Measurements from ENCODE around the gene EDRF1. TPM values are rescaled to one million over a fixed set of nuclear protein-coding genes. Genes with fewer than 3 reads are reported as not detected.

Gene EDRF1
- total RNA-seq, 1 donor from 2014 or later: 23.2 TPM

DNA sequence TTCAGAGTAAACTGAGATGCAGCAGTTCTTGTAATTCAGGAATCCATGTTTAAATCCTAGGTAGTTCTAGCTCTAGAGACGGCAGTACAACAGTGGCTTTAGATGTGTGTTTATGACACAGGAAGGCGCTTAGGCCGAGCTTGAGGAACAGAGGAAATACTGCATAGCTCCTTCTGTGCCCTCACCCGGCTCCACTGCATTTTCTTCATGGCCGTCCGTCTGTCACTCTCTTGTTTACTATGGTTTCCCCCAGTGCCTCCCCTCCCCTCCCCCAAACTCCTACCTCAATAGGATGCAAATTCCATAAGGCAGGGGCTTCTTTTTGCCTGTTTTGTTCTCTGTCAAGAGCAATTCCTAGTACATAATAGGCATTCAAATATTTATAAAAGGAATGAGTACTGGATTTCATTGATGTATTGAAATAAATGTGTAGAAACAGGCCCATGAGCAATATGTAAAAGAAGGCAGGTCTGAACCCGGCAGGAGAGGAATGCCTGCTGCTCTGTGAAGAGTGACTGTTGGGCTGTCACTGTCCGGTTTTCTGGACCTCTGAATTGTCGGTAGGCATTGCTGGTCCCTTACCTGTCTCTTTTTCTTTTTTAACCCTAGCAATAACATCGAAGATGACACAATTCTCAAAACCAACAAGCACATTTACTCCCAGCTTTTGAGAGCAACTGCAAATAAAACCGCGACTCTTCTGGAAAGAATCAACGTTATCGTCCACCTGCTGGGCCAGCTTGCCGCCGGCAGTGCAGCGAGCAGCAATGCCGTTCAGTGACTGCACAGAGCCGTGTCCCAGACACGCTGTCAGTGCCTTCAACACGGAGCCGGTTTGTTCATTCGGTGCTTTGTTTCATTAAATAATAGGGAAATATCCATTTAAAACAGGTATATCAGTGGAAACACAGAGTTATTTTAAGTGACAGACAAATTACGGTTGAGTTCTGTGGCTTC lies 43.5 kb downstream of the EDRF1 start:
- DNase-seq (ENCODE audit: low read depth): no peak

DNA sequence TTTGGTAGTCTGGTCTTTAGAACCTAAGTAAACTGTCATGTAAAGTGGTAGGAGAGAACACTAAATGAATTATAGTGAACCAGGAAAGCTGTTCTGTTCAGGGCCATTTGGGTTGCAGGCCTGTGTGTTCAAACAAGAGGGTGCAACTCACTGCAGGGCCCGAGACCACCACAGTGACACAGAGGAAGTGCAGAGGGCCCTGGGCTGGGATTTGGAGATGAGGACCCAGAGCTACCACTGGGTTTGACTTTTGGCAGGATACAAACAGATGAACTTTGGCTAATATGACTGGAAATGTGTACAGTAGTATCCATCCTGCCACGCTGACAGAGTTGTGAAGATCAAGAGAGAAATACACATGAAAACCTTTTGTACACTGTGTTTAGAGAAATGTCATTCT lies 46.3 kb downstream of the EDRF1 start:
- DNase-seq (ENCODE audit: low read depth): no peak

DNA sequence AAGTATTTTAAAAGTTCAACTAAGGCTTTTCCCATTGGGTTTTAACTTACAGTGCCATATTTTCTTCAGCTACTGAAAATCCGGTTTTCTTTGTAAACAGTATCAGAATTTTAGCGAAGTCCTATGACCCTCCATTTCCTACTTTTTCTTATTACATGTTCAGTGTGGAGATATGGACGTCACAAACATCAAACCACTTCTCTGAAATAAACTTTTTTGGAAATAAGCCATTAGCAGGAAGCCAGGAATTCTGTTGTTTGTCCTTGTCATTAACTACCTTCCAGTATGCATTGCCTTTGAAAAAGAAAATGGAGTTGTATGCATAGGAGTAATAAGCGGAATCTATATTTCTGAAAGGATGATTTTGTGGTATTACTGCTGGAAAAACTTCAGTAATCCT lies 47.0 kb downstream of the EDRF1 start:
- no peak for DNase-seq (ENCODE audit: low read depth)

DNA sequence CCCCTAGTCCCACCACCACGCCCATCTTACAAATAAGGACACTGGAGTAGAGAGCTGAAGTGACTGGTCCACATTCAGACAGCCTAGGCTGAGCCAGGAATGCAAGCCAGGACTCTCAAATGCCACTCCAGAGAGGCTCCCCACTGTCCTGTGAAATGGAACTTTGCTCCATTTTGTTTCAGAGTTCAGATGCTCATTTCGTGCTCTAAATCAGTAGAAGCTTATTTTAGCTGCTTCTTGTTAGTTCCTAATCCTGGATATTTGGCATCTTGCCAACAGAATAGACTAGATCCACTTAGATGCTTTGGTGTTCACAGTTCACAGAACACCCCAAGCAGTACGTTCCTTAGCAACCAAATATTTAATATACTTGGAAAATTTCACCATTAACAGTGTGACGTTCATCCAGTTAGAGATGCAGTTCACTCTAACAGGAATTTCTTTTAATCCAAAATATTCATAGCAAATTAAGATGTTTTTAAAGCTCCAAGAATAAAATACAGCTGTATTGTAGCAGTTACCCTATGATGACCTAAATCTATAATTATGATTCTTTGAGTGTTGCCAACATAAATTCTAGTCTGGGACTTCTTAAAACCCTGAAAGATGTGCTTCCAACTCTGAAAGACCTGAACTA lies 48.8 kb downstream of the EDRF1 start:
- peak; percentile 21 for DNase-seq (ENCODE audit: low read depth)

DNA sequence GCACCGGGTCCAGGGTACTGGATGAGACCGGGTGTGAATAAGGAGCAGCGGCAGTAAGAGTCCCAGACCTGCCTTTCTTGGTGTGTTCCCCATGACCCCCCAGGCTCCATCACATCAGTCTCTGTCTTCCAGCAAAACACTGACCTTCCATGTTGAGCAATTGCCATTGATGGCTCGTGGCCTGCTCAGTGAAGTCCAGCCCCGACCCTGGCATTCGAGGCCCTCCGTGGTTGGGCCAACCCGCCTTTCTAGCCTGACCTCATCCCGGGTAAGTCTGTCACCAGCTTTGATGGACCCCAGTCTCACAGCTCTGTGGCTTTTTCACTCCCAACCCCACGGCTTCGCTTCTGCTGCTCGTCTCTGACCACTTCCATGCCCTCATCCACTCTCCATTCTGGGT lies 49.7 kb downstream of the EDRF1 start:
- DNase-seq (ENCODE audit: low read depth): no peak

DNA sequence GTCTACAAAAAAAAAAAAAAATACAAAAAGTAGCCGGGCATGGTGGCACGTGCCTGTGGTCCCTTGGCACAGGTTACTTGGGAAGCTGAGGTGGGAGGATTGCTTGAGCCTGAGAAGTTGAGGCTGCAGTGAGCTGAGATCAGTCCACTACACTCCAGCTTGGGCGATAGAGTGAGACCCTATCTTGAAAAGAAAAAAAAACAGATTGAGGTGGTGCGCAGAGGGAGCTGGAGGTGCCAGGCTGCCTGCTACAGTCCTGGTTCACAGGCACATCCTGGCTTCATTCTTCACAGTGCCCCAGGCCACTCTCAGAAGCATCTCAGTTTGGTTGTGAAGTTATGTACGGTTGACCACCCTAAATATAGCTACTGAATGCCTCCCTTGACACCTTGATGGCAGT lies 51.3 kb downstream of the EDRF1 start:
- no peak for DNase-seq (ENCODE audit: low read depth)

DNA sequence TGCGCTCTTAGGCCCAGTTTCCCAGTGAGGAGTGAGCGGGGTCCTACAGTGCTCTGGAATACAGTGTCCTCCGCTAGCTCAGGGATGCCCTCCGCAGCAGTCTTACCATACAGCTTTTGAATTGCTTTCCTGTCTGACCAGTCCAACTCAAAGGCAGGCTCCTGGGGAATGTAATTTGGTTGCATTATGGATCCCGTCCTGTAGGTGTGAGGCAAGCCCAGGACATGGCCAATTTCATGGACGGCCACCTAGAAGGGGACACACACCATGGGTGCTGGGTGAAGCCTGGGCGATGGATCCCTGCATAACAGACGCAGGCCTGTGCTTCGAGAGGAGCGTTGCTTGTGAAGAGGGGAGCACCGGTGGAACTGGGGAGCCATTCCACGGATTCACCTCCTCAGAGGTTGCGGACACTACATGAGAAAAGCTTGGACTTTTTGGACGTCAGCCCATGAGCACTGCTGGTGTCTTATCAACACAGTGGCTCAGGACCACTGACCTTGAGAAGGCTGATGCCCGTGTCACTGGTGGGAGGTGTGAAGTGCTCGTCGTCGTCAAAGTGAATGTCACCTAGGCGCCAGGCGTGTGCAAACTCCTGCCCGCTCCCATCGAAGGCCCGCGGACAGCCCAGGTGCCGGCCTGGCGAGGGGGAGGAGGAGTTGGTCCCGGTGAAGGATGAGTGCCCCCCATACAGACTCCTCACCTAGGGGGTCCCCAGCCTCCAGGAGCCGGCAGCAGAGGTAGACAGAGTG lies 52.8 kb downstream of the EDRF1 start:
- no peak for DNase-seq (ENCODE audit: low read depth)

DNA sequence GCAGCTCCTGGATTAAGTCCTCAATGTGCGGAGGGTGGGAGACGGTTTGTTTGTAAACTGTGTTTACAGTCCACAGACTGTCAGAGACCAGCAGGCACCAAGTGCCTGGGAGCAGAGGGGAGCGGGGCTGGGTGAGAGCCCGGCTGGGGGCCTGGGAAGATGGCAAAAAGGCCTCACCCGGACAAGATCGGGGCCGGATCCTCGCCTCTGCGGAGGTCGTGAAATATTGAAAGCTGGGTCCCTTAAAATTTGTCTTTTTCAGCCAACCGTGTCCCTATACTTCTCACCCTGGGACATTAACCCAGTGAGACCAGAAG lies 53.3 kb downstream of the EDRF1 start:
- no peak for DNase-seq (ENCODE audit: low read depth)

DNA sequence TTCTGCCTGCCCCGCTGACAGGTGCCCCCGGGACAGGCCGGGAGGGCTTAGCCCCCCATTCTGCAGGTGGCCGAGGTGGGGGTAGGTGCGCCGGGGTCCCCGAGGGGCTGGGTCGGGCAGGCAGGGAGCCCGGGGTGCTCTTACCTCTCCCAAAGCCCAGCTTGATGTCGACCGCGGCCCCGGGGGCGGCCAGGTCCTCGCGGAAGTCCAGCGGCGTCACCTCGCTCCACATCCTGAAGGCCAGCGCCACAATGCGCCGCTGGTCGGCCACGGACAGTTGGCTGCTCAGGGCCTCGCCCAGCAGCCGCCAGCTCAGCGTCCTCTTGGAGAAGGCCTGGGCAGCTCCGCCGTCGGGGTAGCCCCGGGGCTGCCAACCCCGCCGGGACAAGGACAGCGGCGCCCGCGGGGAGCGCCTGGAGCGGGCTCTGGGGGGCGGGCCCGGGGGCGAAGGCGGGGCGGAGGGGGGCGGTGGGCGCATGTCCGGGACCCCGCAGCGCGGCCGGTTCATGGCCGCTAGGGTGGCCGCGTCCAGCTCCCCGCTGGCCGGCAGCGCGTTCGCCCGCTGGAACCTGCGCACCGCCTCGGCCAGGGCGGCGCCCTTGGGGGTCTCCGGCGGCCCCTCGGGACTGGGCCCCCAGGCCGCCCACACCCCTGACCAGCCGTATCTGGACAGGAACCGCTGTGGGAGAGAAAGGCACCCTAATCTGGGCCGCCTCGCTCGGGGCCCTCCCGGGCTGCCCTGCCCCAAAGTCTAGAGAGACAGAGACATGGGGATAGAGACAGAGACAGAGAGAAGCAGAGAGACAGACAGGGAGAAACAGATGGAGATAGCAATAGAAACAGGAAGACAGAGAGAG lies 54.4 kb downstream of the EDRF1 start:
- DNase-seq (ENCODE audit: low read depth): no peak

DNA sequence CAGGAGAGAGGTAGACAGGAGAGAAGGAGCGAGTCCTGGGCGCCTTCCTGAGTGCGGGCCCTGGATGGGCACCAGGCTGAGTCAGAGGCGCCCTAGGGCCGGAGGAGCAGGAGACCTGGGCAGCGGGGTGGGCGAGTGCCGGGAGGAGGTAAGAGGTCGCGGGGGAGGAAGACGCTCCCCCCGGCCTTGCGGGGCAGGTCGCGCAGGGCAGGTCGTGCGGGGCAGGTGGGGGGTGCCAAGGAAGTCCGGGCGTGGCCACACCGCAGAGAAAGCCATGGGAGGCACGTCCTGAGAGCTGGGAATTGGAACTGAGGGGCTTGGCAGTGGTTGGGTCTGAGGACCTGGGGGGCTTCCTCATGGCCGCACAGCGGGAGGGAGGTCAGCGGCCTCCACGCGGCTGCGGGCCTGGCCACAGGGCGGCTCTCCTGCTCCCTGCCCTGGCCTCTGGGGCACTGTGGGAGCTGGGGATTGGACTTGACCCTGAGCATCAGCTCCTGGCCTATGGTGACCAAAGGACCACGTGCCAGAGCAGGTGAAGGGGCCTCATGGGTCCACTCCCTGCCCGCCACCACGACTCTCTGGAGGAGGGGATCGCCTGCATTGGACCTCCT lies 55.2 kb downstream of the EDRF1 start:
- DNase-seq (ENCODE audit: low read depth): no peak

DNA sequence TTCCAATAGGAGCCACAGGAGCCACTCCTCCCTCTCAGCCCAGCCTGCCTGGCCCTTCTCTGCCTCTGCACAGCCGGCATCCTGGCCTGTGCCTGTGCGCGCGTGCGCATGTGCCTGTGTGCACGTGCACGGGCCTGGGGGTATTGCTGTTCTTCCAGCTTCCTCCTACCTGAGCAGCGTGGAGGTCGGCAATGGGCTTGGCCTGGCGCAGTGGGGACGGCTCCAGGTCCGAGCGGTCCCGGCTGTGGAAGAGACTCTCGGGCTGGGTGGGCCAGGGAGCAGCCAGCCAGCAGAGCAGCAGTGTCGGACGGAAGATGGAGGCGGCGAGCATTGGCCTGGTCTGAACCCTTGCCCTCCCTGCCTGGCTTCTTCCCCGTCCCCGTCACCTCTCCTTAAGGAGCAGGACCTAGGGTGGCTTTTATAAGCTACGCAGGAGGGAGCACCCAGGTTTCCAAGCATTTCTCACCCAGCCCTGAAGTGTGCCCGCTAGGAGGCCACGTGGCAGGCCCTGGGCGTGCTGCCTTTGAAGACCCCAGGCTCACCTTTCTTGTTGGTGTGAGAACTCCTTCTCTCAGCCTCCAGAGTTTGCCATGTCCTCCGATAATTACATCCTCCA lies 56.1 kb downstream of the EDRF1 start, which contains the start of gene MMP21:
MMP21 (minus strand) TSS at position 331 of the 616 bp plus-strand sequence; CDS start at position 331, 0 bp downstream.
- DNase-seq (ENCODE audit: low read depth): no peak

DNA sequence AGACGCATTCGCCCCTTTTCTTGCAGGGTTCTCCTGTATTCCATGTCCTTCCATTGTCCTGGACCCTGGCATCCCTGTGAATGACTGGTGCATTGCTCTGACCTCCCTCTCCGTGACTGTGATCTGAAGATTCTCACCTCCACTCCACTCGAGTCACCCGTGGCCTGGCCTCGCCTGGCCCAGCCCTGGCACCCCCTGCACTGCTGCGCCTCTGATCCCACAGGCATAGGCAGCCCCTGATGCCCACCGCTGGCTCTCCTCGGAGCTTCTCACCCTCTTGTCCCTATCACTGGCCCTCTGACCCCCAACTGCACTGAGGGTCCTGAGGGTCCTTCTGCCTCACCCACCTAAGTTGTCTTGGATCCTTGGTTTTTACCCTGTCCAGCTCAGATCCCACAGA lies 58.3 kb downstream of the EDRF1 start:
- DNase-seq (ENCODE audit: low read depth): no peak

DNA sequence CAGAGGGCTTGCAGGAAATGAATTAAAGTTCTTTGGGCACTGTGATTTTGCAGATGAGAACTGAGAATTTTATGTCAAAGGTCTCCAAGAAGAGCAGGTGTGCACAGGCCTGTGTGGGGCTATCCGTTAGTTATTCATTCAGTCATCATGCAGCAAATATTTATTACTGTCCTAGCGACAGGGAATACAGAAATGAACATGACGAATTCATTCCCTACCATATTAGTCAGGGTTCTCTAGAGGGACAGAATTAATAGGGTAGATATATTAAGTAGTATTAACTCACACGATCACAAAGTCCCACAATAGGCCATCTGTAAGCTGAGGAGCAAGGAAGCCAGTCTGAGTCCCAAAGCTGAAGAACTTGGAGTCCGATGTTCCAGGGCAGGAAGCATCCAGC lies 59.0 kb downstream of the EDRF1 start:
- no peak for DNase-seq (ENCODE audit: low read depth)

DNA sequence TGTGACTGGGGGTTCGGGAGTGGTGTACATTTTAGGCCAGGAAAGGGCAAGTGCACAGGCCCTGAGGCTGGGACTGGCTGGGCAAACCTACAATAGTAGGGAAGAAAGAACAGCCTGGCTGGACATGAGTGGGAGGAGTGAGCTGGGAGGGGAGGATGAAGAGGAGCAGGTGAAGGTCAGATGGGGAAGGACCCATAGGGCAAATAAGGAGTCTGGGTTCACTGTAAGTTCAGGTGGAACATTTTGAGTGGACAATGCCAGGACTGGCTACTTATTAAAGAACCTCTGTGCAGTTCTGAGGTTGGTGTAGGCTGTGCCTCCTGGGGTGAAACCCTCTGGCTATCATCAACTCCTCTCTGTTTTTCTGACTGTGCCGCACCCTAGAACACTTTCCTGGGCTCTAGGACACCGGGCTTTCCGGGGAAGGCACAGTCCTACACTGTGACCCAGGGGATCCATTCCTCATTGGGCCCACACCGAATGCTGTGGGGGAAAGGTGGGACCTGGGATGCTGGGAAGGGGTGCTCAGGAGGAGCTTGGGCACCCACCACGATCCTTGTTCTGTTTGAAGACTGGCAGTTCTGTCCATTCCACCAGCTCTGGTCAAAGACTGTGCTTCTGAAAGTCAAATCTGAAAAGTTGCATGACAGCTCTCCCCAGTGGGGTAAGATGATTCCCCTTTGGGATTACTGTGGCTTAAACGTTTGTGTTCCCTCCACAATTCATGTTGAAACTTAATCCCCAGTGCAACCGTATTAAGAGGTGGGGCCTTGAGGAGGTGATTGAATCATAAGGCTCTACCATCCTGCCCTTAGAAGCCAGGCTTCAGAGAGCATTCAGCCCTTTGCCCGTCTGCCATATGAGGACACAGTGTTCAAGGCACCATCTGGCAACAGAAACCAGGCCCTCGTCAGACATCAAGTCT lies 60.2 kb downstream of the EDRF1 start:
- DNase-seq (ENCODE audit: low read depth): peak; percentile 21

DNA sequence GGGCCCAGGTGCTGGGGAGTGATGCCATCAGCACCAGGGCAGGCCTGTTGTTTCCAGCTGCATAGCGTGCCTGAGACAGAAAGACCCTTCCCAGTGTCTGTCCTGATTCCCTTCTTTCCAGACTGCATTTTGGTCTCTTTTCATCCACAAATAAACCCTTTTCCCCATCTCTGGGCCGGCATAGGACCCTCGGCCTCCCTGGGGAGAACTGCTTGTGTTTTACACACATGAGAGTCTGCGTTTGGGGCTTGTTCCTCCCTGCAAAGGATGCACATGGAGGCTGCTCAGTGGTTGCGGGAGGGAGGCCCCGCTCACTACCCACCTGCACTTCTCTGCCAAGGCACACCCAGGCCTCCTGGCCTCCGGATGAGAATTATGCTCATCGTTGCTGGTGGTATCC lies 61.9 kb downstream of the EDRF1 start:
- no peak for DNase-seq (ENCODE audit: low read depth)

DNA sequence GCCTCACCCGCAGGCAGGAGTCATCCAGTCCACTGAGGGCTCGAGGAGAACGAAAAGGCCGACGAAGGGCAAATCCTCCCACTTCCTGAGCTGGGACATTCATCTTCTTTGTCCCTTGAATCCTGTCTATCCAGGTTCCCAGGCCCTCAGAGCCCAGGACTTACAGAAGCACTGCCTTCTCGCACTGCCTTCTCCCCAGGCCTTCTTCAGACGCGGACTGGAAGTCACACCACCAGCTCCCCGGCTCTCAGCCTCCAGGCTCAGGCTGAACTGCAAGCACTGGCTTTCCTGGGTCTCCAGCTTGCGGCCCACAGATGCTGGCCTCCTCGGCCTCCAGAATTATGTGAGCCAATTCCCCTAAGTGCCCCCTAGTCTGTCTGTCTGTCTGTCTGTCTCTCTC lies 62.5 kb downstream of the EDRF1 start:
- DNase-seq (ENCODE audit: low read depth): no peak

DNA sequence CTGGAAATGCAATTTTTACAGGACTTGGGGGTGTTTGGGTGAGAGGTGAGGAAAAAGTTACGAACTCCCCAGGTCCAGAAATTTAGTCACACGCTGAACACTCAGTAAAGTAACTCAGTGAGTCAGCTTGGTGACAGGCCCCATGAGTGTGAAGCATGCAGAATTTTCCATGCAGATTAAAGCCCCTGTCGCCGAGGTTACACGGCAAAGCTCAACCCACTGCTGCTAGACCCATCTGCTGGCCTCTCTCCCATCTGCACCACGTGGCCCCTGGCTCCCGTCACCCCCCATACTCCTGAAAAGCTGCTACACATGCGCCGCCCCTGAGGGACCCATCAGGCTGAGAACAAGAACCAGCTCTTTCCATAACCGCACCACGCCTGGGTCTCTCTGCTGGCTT lies 63.1 kb downstream of the EDRF1 start:
- DNase-seq (ENCODE audit: low read depth): no peak

DNA sequence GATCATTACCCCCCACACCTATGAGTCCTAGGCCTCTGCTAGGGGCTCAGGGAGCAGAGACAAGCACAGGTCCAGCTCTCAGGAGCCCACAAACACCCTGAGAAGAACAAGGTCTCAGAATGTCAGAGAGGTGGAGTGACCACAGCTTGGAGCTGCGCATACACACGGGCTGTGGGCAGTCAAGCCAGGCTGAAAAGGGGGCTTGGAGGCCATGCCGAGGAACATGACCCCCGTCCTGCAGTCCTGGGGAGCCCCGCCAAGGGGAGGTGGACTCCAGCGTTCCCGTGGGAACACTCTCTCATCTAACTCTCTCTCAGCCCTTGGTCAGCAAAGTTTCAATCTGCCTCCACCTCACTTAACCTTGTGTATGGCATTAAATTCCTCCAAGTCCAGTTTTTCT lies 63.9 kb downstream of the EDRF1 start:
- DNase-seq (ENCODE audit: low read depth): no peak

DNA sequence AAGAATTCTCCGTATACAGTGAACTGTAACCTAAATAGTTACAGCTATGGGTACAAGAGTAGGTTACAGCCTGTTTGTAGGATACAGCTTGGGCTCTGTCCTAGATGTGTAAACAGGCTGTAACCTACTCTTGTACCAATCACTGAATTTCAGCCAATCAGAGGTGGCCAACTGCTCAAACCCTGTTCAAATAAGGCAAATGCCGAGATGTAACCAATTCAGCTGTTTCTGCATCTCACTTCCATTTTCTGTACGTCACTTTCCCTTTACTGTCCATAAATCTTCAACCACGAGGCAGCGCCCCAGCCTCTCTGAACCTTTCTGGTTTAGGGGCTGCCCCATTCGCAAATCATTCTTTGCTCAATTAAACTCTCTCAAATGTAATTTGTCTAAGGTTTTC lies 64.4 kb downstream of the EDRF1 start:
- no peak for DNase-seq (ENCODE audit: low read depth)

DNA sequence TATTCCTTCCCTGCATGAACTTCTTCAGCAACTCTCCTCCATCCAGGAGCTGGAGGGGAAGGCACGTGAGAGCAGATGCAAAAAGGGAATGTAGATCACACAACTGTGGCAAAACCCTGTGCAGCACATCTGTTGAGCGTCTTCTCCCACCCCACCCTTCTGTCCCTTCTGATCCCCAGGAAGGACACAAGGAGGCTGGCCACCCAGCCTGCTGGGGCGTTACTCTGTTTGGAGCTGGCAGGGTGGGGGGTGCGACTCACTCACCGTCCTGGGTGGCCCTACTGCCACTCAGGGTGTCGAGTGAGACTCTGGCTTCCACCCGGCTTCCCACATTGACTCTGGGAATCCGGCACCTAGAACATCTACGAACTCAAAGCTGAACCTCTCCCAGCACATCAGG lies 66.3 kb downstream of the EDRF1 start:
- DNase-seq (ENCODE audit: low read depth): no peak
